Measurements from ENCODE around the gene HDAC4.

HDAC4 gene

DNA sequence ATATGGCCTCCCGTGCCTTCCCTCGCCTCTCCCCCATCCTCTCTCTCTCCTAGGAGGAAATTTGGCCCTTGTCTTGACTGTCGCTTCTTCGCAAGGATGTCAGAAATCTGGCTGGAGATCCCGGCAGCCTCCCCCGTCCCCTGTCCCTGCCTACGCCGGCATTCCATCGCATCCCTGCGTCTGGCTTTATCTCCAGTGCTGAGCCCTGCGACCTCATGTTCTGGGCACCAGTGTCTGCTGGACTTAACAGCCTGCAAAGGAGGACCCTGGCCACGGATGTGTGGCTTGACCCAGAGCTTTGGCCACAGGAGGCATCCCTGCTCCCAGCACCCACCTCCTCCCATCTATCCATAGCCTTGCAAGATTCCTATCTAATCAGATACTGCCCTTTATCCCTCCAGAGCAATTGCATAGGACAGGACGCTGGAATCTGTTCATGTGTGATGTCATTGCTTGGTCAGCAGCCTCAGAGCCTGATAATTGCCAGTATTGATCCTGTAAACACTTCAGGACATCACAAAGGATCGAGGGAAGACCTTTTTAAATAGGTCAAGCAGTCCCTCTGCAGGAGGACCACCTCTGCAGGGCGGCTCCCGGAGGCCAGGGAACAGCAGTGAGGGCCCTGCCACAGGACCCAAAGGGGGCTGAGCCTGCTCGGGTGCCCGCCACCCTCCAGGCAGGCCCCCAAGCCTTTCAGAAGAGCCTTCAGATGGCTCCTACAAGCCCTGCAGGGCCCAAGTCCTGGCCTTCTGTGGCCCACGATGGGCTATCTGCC lies 384.7 kb downstream of the HDAC4 start:
- Histone ChIP-seq H3K27ac (no peak overlapping the region), H3K4me3 (no peak overlapping the region)
- no peak for DNase-seq (ENCODE audit: low spot score)
- TF ChIP-seq, protein P1, sequence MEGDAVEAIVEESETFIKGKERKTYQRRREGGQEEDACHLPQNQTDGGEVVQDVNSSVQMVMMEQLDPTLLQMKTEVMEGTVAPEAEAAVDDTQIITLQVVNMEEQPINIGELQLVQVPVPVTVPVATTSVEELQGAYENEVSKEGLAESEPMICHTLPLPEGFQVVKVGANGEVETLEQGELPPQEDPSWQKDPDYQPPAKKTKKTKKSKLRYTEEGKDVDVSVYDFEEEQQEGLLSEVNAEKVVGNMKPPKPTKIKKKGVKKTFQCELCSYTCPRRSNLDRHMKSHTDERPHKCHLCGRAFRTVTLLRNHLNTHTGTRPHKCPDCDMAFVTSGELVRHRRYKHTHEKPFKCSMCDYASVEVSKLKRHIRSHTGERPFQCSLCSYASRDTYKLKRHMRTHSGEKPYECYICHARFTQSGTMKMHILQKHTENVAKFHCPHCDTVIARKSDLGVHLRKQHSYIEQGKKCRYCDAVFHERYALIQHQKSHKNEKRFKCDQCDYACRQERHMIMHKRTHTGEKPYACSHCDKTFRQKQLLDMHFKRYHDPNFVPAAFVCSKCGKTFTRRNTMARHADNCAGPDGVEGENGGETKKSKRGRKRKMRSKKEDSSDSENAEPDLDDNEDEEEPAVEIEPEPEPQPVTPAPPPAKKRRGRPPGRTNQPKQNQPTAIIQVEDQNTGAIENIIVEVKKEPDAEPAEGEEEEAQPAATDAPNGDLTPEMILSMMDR (IDR thresholded peaks at IDR 0.05), result no peak

DNA sequence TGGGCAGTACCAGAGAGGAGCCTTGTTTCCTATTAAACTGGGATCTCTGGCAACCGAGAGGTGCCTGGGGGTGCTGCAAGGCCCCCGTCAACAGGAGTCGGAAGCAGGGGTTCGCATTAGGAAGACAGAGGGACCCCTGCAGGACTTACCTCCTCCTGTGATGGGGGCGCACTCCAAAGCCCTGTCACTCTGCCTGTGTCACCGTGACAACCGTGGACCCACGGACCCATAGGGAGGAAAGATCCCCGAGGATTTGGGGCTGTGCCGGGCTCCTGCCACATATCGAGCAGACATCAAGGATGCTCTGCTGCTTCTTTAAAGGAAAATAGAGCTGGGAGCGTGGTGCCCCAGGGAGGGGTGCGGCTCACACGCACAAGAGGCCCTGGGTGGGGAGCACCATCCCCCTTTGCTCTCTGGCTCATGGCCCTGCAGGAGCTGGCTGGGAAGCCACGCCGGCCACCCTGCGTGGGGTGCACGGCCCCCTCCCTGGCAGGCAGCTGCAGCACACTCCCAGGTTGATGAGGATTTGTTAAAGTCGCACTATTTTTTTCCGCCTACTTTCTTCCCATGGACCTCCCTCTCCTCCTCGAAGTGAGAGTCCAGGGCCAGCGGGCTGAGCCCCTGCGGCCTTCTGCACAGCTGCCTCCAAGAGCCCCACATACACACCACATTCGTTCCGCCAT lies 385.5 kb downstream of the HDAC4 start:
- H3K4me3 ChIP-seq, result no peak overlapping the region
- DNase-seq (ENCODE audit: low spot score), result no peak
- H3K27ac ChIP-seq, result no peak overlapping the region
- TF ChIP-seq, protein P1 (IDR thresholded peaks at IDR 0.05), result no peak

DNA sequence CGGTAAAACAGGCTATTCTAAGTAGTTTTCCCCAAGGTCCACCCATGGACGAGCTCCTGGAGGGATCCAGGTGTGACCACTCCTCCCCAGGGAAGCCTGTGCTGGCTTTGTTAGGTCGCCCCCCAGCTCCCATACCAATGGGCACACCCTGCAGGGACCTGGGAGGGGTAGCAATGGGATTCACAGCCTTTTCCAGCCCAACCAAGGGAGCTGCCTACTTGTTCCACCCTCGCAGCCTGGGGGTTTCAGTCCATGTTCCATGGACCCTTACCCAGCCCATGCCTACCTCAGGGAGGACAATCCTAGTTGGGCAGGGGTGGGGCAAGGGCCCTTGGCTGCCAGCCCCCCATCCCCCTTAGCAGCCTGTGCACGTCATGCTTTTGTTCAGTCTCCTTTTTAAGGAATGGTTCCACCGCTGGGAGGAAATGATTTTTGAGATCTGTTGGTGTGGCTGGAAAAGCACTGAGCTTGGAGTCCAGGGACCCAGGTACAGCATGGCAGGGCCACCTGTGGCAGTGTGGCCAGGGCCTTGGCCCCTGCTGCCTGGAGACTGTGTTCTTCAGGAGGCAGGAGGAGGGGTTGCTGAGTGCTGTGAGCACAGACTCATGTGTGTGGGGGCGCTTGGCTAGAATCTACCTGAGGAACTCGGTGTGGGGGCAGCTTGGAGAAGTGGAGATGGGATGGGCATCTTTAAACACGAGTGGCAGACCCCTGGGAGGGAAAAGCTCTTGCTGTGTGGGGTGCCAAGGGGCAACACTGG lies 386.2 kb downstream of the HDAC4 start:
- TF ChIP-seq, protein P1 (IDR thresholded peaks at IDR 0.05), result no peak
- H3K27ac ChIP-seq, result no peak overlapping the region
- no peak for DNase-seq (ENCODE audit: low spot score)
- H3K4me3 ChIP-seq, result no peak overlapping the region

DNA sequence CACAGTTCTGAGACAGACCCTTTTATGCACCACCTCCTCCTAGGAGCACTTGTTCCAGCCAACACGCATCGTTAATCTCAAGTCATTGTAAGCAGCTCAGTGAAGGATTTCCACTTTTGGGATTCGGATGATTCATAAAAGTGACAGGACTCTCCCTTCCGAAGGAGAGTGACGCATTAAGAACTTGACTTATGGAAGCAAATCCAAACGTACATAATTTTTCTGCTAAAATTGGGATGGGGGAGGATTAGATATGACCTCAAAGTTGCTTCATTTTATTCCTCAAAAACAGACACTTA lies 387.2 kb downstream of the HDAC4 start:
- no peak overlapping the region for H3K27ac ChIP-seq
- TF ChIP-seq, protein P1 (IDR thresholded peaks at IDR 0.05), result no peak
- H3K4me3 ChIP-seq, result no peak overlapping the region
- DNase-seq (ENCODE audit: low spot score), result no peak

DNA sequence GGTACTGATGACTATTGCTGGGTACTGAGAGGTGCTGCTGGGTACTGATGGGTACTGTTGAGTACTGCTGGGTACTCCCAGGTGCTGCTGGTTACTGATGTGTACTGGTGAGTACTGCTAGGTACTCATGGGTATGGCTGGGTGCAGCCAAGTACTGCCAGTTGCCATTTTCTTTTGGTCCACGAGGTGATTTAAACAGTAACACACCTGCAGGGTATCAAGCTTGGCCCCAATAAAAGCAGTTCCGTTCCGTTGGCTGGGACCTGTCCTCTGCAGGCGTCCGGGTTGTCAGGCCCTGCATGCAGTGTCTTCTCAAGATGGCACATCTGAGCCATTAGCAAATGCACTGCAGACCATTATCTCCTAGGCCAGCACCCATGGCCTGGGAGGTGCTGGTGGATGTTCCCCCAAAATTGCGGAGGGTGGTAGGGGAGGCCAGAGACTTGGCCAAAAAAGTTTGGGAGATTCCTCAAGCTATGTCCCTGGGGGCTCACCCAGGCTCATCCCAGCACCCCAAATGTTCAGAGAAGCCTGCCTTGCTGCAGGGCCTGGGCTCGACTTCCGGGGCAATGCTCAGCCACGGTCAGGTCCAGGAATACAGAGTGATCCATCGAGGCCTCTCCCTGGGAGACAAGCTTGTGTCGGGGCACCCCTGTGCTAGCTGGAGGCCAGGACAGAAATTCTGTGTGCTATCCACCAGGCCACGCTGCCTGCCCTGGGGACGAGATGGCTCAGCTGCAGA lies 387.7 kb downstream of the HDAC4 start:
- H3K4me3 ChIP-seq, result no peak overlapping the region
- H3K27ac ChIP-seq, result no peak overlapping the region
- no peak for DNase-seq (ENCODE audit: low spot score)
- TF ChIP-seq, protein P1 (IDR thresholded peaks at IDR 0.05), result no peak

DNA sequence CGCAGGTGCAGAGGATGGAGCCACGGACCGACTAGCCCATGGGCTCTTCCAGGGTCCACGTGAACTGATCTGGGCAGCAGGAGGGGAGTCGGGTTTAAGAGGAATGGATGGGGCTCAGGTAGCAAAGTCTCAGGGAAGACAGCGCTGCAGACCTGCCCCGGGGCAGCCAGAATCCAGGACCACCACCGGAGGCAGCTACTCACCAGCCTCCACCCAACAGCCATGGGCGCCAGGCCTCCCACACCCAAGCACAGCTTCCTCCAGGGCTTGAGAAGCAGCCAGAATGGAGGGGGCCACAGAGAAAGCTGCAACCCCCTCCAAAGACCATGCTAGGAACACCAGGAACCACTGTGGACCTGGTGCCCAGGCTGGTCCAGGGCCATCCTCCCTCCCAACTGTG lies 388.6 kb downstream of the HDAC4 start:
- no peak for DNase-seq (ENCODE audit: low spot score)
- TF ChIP-seq, protein P1 (IDR thresholded peaks at IDR 0.05), result no peak
- H3K4me3 ChIP-seq, result no peak overlapping the region
- H3K27ac ChIP-seq, result no peak overlapping the region

Measured in coronary artery (tissue), 2 donors.